HG03159 (cell line): Measurements from ENCODE around the gene ZNF740.

Experiments used
- ATAC-seq: cut with Tn5 transposase; IDR thresholded peaks from one replicate; pipeline ENCODE4 v1.9.1; 2021; ENCODE audit warnings: mild to moderate bottlenecking, moderate library complexity; ENCODE audit not compliant: unreplicated experiment

ZNF740 gene

GRCh38 chr12:53224061-53224896, 43.8 kb downstream of the ZNF740 start:
- ATAC-seq: no peak

- ATAC-seq: no peak
Measured at GRCh38 chr12:53224897-53225634, 44.5 kb downstream of the ZNF740 start.

DNA sequence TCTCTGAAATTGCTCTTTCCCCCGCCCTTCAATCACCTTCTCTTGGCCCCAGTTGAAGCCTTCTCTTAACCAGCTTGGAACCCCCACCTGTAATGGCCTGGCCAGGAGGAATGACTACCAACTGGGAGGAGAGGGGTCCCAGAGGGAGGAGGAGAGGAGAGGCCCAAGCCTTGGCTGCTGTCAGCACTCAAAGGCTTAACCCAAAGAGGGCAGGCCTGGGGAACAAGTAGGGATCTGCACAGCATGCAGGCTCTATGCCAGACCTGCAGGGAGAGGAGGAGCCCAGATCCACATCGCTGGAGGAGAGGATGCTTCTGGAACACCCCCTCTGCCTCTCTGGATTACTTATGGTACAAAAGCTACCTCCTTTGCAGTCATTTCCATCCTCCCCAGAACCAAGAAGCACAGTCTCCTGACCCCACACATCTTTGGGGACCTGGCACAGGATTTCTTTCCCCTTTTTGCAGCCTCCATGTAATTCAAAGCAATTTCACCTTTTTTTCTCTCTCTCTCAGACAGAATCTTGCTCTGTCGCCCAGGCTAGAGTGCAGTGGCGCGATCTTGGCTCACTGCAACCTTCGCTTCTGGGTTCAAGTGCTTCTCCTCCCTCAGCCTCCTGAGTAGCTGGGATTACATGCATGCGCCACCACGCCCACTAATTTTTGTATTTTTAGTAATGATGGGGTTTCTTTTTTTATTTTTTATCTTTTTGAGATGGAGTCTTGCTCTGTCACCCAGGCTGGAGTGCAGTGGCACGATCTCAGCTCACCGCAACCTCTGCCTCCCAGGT, 45.3 kb downstream of the ZNF740 start:
- no peak for ATAC-seq

- no peak for ATAC-seq
Measured at GRCh38 chr12:53226815-53227214, 46.3 kb downstream of the ZNF740 start.

GRCh38 chr12:53227341-53227740, 46.8 kb downstream of the ZNF740 start:
- ATAC-seq: no peak

DNA sequence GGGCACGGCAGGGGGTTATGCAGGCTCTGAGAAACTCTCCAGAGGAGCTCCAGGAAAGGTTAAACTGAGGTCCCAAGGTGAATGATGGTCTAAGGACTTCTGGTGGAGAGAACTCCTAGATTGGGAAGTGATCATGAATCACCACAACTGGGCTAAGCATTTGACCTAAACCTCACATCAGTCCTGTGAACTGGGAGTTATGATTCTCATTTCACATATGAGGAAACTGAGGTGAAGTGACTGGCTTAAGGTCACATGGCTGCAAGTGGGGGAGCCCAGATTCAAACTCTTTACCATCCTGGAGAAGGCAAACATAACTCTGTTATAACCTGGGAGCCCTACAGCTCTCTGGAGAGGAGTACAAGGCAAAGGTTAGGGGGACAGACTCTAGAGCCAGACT, 47.3 kb downstream of the ZNF740 start:
- no peak for ATAC-seq

DNA sequence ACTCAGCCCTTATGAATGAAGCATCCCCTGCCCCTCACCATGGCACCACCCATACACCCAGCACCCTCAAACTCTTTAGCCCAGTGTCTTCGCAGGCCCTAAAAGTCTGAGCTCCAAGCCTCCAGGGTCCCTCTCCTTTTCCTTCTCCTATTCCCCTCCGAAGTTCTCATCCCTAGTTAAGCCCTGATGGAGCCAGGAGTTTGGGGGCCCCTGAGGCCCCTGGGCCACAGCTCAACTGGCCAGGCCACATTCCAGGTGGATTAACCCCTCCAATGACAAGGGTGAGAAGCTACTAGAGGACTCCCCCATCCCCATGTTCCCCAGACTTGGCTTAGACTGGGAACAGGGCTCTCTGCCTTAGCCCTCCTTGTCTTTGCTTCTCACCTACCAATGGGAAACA, 48.9 kb downstream of the ZNF740 start:
- ATAC-seq: no peak

- no peak for ATAC-seq
Measured at GRCh38 chr12:53230108-53230845, 49.8 kb downstream of the ZNF740 start.

DNA sequence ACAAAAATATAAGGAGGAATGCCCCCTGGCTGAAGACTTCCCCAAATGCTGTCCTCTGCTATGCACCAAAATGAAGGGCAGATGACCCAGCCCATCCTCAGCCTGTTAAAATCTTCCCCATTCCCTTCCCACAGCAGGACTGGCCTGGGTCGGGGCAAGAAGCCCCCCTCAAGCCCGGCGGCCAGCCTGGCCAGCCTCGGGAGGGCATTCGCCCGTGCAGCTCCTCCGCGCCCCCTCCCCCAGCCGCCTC, 51.1 kb downstream of the ZNF740 start:
- ATAC-seq: no peak

GRCh38 chr12:53231921-53232645, 51.6 kb downstream of the ZNF740 start, which contains the start of gene RARG:
RARG (minus strand) TSS chr12:53232209; CDS start chr12:53227545, 4,664 bp downstream.
- ATAC-seq: no peak

GRCh38 chr12:53232646-53233461, 52.3 kb downstream of the ZNF740 start:
- ATAC-seq: no peak

DNA sequence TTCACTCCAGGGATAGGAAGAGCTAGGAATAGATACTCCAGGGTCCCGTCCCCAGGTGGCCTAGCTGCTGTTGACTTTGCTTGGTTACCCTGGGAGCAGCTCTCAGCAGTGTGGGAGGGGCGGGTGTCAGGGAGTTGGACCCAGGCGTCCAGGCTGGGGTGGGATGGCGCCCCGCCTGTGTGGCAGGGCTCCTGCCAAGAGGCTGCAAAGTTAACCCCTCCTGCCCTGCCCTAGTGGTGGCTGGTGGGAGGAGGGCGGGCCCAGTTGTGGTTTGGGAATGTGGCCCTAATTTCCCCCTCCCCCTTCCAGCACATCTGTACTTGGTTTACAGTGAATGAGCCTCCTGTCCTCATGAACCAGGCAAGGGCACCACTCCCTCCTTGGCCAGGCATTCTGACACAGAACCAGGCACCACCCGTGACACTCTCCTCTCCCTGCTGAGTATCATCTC, 53.2 kb downstream of the ZNF740 start:
- ATAC-seq: no peak

DNA sequence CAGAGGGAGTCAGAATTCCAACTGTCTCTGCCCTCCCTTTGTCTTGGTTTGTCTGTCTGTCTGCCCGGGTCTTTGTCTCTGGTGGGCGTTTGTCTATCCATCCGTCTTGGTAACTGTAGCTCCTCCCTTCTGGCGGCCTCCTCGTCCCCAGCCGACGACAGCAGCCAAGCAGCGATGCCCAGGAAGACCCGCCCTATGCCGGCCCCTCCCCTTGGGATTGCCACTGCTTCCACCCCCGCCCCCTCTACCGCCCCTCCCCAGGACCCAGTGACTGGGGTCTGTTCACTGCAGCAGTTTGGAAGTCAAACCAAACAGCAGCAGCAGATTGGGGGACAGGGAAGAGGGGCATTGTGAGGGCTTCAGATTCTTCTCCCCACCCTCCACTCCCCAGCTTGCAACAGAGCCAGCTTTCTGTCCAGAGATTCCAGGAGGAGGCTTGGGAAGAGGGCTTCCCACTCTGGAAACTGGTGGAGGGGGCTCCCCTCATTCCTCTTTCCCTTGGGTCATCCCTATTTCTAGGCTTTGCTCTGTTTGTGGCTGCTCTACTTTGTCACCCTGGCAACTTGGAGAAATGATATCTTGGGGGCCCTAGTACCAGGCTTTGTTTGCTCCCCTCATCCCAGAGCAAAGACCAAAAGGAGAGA, 53.9 kb downstream of the ZNF740 start:
- no peak for ATAC-seq

- no peak for ATAC-seq
Measured at GRCh38 chr12:53235164-53235563, 54.6 kb downstream of the ZNF740 start.

DNA sequence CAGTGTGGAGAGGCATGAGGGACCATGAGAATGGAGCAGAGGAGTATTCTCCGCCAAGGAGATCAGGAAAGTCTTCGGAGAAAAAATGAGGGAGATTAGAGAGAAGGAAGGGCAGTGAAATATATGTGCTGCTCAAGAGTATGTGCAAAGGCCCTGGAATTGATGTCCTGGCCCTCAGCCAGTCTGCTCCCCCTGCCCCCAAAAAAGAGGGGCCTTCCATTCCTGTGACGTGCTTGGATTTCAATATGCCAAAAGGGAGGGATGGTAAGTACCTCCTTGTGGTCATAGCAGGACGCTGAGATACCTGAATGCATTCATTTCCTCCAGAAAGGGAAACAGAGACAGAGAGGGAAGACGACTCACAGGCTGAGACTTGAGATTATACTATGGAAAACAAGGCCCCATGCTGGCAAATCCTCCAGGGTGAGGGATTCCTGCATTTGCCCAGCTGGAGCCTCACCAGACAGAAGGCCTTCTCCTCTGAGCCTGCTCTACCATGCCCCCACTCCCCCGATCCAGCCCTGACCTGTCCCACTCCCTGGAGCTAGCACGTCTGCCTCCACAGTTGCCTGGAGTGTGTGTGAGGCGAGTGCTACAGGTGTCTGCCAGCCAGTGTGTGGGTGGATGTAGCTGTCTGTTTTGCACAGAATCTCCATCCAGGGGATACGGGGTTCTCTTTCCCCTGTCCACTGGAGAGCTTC, 55.4 kb downstream of the ZNF740 start:
- no peak for ATAC-seq

- ATAC-seq: no peak
Measured at GRCh38 chr12:53236443-53237111, 56.1 kb downstream of the ZNF740 start.

- no peak for ATAC-seq
Measured at GRCh38 chr12:53239643-53240258, 59.2 kb downstream of the ZNF740 start.
